Coronary artery (tissue), 2 donors: ENCODE measurements around the gene TSPAN18.

Source experiments
- DNase-seq: peaks from one replicate; pipeline ENCODE4 v3.0.0-alpha.2; 2017; ENCODE audit warnings: low spot score
- H3K27ac ChIP-seq, 2 donors: fragments of 200-600 bp; sonication (generic); one replicate each; pipeline ENCODE4 v1.5.1; 2016 to 2019
- H3K4me3 ChIP-seq: fragments of 200-600 bp; sonication (generic); 2 replicates; pipeline ENCODE4 v1.5.1; 2016; ENCODE audit warnings: mild to moderate bottlenecking, moderate library complexity
- TF ChIP-seq, protein P1 (sequence below): fragments of 200-600 bp; sonication (generic); IDR thresholded peaks from one replicate; pipeline ENCODE4 v1.5.1; 2019; ENCODE audit warnings: antibody characterized with exemption

Gene TSPAN18

DNA sequence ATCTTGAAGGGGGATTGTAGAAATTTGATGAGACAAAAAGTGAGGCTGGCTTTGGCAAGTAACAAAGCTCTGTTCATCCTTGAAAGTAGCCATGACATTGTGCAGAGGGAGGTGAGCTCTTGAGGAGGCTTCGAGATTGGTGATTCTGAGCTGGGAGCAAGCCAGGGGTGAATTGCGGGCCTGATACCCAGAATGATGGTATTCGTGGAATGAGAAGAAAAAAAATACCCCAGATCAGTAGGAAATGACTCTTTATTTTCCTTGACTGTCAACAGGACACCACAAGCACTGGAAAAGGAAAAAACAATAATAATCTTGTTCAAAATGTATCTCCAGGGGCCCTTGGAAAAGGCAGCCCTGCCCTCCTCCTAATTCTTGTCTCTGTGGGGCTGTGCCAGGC, 62.7 kb downstream of the TSPAN18 start:
- TF ChIP-seq, protein P1, sequence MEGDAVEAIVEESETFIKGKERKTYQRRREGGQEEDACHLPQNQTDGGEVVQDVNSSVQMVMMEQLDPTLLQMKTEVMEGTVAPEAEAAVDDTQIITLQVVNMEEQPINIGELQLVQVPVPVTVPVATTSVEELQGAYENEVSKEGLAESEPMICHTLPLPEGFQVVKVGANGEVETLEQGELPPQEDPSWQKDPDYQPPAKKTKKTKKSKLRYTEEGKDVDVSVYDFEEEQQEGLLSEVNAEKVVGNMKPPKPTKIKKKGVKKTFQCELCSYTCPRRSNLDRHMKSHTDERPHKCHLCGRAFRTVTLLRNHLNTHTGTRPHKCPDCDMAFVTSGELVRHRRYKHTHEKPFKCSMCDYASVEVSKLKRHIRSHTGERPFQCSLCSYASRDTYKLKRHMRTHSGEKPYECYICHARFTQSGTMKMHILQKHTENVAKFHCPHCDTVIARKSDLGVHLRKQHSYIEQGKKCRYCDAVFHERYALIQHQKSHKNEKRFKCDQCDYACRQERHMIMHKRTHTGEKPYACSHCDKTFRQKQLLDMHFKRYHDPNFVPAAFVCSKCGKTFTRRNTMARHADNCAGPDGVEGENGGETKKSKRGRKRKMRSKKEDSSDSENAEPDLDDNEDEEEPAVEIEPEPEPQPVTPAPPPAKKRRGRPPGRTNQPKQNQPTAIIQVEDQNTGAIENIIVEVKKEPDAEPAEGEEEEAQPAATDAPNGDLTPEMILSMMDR = no peak
- Histone ChIP-seq H3K4me3 (no peak overlapping the region), H3K27ac (no peak overlapping the region)
- DNase-seq = no peak

DNA sequence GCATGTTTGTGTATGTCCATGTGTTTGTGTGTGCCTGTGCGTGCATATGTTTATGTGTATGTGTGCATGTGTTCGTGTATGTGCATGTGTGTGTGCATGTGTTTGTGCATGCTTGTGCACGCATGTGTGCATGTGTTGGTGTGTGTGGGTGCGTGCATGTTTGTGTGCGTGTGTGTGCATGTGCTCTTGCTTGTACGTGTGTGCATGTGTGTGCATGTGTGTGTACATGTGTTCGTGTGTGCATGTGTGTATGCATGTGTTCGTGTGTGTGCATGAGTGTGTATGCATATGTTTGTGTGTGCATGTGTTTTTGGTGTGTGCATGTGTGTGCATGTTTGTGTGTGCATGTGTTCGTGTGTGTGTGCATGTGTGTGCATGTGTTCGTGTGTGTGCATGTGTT, 63.4 kb downstream of the TSPAN18 start:
- no peak for DNase-seq
- Histone ChIP-seq H3K27ac (no peak overlapping the region), H3K4me3 (no peak overlapping the region)
- TF ChIP-seq, protein P1 = no peak

DNA sequence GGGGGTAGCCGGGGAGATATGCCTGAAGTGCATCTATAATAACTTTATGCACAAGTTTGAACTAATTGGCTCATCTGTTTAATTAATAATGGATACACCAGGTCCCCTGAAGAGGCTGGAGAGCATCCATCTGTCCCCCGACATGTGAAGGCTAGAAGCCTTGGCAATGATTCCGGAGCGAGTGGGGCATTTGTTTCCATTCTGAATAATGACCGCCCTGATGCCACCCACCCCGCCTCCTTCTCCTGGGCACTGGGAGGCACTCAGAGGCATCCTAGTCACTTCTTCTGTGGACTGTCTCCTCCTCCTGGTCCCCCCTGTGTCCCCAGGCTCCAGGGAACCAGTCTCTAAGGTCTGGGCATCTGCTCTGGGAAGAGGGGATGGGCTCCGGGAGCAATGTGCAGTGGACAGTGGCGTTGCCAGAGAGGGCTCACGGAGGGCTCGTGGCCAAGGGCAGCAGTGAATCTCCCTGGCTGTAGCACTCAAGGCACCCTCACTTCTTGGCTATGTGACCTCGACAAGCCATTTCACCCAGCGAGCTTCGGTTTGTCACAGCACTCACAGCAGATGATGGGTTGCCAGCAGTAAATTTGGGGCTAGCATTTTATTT, 64.7 kb downstream of the TSPAN18 start:
- TF ChIP-seq, protein P1 = no peak
- no peak overlapping the region for H3K4me3 ChIP-seq
- H3K27ac ChIP-seq = no peak overlapping the region
- DNase-seq = no peak

DNA sequence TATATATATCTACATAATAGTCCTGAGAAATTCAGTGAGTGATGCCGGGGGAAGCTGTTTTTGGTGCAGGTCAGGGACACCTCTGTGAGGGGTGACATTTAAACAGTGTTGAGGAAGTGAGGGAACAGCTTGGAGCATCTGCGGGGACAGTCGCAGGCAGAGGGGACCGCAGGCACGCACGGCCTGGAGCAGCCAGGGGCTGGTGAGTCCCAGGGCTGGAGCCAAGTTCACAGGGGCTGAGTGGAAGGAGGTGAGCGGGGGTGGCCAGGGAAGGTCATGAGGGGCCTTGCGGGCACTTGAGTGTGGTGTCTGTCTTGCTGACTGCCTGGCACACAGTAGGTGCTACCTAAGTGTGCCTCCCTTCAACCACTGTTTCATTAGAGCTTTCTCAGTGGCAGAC, 65.4 kb downstream of the TSPAN18 start:
- TF ChIP-seq, protein P1 = no peak
- no peak for DNase-seq
- no peak overlapping the region for H3K27ac ChIP-seq
- no peak overlapping the region for H3K4me3 ChIP-seq

DNA sequence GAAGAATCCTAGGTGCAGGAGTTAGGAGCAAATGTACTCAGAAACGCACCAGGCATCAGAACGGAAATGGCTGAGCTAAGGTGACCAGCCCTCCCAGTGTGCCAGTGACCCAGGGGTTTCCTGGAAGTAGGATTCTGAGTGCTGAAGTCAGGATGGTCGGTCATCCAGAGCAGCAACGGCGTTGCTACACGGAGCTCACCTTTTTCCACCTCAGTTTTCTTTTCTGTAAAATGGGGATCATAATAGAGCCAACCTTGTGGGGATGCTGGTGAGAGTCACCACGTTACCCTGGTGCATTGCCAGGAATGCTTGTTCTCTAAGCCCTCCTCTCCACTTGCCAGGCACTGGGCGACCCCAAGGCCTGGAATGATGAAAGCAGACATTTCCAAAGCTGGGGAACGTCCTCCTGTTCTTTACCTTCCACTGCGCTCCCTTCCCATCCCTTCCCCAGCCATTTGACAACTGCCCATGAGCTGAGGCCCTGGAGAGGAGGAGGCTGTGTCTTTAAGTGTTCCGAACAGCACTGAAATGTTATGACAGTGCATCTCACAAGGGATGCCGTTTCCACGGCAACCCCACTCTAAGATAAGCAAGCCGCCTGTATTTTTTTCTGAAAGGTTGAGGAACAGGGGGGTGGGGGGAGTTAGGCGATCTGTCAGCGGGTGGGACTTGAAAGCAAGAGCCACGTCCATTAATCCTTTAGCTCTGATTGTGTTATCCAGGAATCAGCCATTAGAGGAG, 66.8 kb downstream of the TSPAN18 start:
- Histone ChIP-seq H3K27ac (no peak overlapping the region), H3K4me3 (no peak overlapping the region)
- no peak for DNase-seq
- TF ChIP-seq, protein P1 = no peak

DNA sequence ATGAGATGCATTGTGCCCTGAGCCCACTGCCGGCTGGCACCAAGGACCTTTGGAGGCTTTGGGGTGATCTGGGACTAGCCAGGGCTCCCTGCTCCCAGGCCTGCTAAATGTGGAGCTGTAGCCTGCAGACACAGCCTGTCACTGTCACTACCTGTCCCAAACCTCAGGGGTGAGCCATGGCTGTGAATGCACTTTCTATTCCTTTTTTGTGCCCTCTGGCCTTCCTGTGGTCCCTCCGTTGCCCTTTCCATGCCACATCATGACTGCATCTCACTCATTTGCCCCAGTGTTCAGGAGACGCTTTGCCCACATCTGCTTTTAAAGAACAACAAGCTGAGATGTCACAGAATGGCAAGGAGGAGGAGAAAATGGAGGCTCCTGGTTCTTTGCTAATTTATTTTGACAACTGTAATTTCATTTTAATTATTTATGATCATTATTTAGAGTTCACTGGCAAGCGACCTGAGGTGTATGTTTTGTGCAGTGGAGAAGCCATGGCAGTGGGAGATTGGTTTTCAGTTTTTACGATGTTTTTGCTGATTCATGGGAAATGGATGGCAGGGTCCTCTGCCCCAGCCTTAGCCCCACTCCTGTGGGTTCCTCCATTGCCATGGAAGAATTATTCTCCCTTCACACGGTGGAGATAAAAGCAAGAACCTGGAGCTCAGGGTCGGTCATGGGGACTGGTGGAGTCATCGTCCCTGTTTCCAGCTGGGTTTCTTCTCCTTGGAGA, 69.2 kb downstream of the TSPAN18 start:
- TF ChIP-seq, protein P1 = no peak
- DNase-seq = no peak
- H3K4me3 ChIP-seq = no peak overlapping the region
- no peak overlapping the region for H3K27ac ChIP-seq
